ENCODE results near the gene KRT75. TPM values are rescaled to one million over a fixed set of nuclear protein-coding genes. Genes with fewer than 3 reads are reported as not detected.

The KRT75 gene
- total RNA-seq, 4 donors from 2014 or later = 0.44 TPM; not detected in 3

- Histone ChIP-seq H3K27ac (no peak overlapping the region), H3K36me3 (no peaks in the 10 kb centered on the region), H3K27me3 (peaks cover 0 to 8% (median 0%) of the 10 kb centered on the region in 4 donors), H3K4me3 (no peak overlapping the region), H3K9me3 (no peaks in the 10 kb centered on the region), H3K4me1 (peaks cover 0 to 9% (median 5%) of the 10 kb centered on the region in 3 donors)
- no peak for DNase-seq
- TF ChIP-seq POLR2A (IDR thresholded peaks at IDR 0.05) (no peak), CTCF (IDR thresholded peaks at IDR 0.05) (no peak)
- intact Hi-C loops (cut with DNase I) = loop anchor here (10.0 kb wide), 1 partner anchor 97 kb away; the partner anchor contains the start of gene KRT6A
- 70 to 100% methylated on average over 1 of the region's 1 CpG for WGBS, 2 donors
These were observed 36.0 kb downstream of the KRT75 start for GRCh38 chr12:52398176-52398575.

GRCh38 chr12:52396656-52397055 lies 37.5 kb downstream of the KRT75 start:
- no peak overlapping the region for H3K4me3 ChIP-seq
- no peaks in the 10 kb centered on the region for H3K36me3 ChIP-seq
- no peaks in the 10 kb centered on the region for H3K9me3 ChIP-seq
- no peak overlapping the region for H3K27ac ChIP-seq
- peaks cover 0 to 22% (median 9%) of the 10 kb centered on the region in 3 donors for H3K4me1 ChIP-seq
- whole genome bisulfite sequencing, 2 donors = 75 to 88% methylated on average over 8 of the region's 8 CpGs
- TF ChIP-seq CTCF (IDR thresholded peaks at IDR 0.05) (no peak), POLR2A (IDR thresholded peaks at IDR 0.05) (no peak)
- no peak for DNase-seq
- peaks cover 0 to 4% (median 0%) of the 10 kb centered on the region in 4 donors for H3K27me3 ChIP-seq
- intact Hi-C loops (cut with DNase I) = loop anchor here (10.0 kb wide), 1 partner anchor 98 kb away; the partner anchor contains the start of gene KRT6A

- H3K27me3 ChIP-seq = peaks cover 0 to 4% (median 0%) of the 10 kb centered on the region in 4 donors
- H3K9me3 ChIP-seq = no peaks in the 10 kb centered on the region
- intact Hi-C loops (cut with DNase I) = loop anchor here (10.0 kb wide), 1 partner anchor 99 kb away; the partner anchor contains the start of gene KRT6A
- peak in 3 of 6 experiments; percentile 34 to 68 (median 42) for TF ChIP-seq CTCF (IDR thresholded peaks at IDR 0.05)
- no peak for TF ChIP-seq POLR2A (IDR thresholded peaks at IDR 0.05)
- peaks cover 0 to 29% (median 16%) of the 10 kb centered on the region in 3 donors for H3K4me1 ChIP-seq
- DNase-seq = no peak
- 32 to 70% methylated on average over 9 to 12 of the region's 20 CpGs for WGBS, 2 donors
- no peak overlapping the region for H3K27ac ChIP-seq
- H3K4me3 ChIP-seq = no peak overlapping the region
- no peaks in the 10 kb centered on the region for H3K36me3 ChIP-seq
These were observed 38.3 kb downstream of the KRT75 start for GRCh38 chr12:52395761-52396434.

GRCh38 chr12:52394836-52395405 lies 39.2 kb downstream of the KRT75 start:
- 71 to 91% methylated on average over 4 to 9 of the region's 13 CpGs for WGBS, 2 donors
- Histone ChIP-seq H3K27me3 (peaks cover 0 to under 1% (median 0%) of the 10 kb centered on the region in 4 donors), H3K36me3 (no peaks in the 10 kb centered on the region), H3K4me3 (no peak overlapping the region), H3K9me3 (no peaks in the 10 kb centered on the region), H3K4me1 (peaks cover 2 to 39% (median 26%) of the 10 kb centered on the region in 3 donors), H3K27ac (no peak overlapping the region)
- intact Hi-C loops (cut with DNase I) = loop anchor here (10.0 kb wide), 1 partner anchor 100 kb away; the partner anchor contains the start of gene KRT6A
- DNase-seq = no peak
- TF ChIP-seq POLR2A (IDR thresholded peaks at IDR 0.05) = no peak
- TF ChIP-seq CTCF (IDR thresholded peaks at IDR 0.05) = no peak

- TF ChIP-seq CTCF (IDR thresholded peaks at IDR 0.05) (no peak), POLR2A (IDR thresholded peaks at IDR 0.05) (no peak)
- Histone ChIP-seq H3K4me1 (peaks cover 6 to 61% (median 39%) of the 10 kb centered on the region in 3 donors), H3K36me3 (no peaks in the 10 kb centered on the region), H3K9me3 (no peaks in the 10 kb centered on the region), H3K27ac (no peak overlapping the region), H3K27me3 (peaks cover 0 to 5% (median 0%) of the 10 kb centered on the region in 4 donors), H3K4me3 (no peak overlapping the region)
- 50 to 66% methylated on average over 7 of the region's 7 CpGs for WGBS, 2 donors
- intact Hi-C loops (cut with DNase I) = loop anchor here (10.0 kb wide), 1 partner anchor 102 kb away; the partner anchor contains the start of gene KRT6A
- DNase-seq = no peak
These were observed 41.6 kb downstream of the KRT75 start for GRCh38 chr12:52392465-52393007.
